Measurements from ENCODE around the gene NAT14.

The NAT14 gene

GRCh38 chr19:55471266-55471665 is 13.7 kb upstream of the NAT14 start:
- no peak for DNase-seq (ENCODE audit: low read depth)

DNA sequence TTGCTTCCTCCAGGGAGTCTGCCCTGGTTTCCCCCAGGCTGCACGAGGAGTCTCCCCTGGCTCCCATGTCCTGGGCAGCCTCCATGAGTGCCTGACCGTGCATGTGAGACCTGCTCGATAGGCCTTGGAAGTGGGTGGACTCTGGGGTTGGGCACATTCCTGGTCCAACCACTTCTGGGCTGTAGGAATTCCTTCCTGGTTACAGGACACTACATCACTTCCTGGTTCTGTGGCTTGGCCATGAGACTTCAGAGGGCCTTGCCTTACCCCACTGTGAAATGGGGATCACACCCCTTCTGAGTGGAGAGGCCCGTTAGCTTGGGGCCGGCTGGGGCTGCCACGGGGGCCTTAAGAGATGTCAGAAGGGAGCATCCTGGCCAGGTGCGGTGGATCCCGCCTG is 12.5 kb upstream of the NAT14 start:
- peak; percentile 90 for DNase-seq (ENCODE audit: low read depth)

GRCh38 chr19:55473225-55474012 is 11.6 kb upstream of the NAT14 start:
- DNase-seq (ENCODE audit: low read depth): no peak

GRCh38 chr19:55474269-55475265 is 10.4 kb upstream of the NAT14 start:
- DNase-seq (ENCODE audit: low read depth): no peak

- DNase-seq (ENCODE audit: low read depth): peak; percentile 98
Observed at GRCh38 chr19:55476100-55476775, 8.8 kb upstream of the NAT14 start, which contains the start of gene ZNF628. ZNF628 (plus strand) TSS chr19:55476617; CDS start chr19:55479911, 3,294 bp downstream.

GRCh38 chr19:55477905-55478304 is 7.1 kb upstream of the NAT14 start:
- no peak for DNase-seq (ENCODE audit: low read depth)

DNA sequence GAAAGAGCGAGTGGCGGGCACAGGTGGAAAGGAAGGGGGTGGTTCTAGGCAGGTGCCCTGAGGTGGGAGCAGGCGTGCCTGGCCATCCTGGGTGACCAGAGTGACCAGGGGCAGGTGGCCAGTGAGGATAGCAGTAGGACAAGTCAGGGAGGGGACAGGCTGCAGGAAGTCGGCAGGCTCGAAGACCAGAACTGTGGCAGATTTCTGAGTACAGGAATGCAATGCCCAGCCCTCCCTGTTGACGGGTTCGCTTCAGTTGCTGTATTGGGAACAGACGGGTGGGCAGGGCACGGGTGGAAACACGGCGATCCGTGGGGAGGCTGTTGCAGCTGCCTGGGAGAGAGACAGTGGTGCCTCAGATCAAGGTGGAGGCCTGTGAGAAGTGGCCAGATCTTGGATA is 6.6 kb upstream of the NAT14 start:
- no peak for DNase-seq (ENCODE audit: low read depth)

GRCh38 chr19:55479045-55479444 is 5.9 kb upstream of the NAT14 start:
- DNase-seq (ENCODE audit: low read depth): no peak

DNA sequence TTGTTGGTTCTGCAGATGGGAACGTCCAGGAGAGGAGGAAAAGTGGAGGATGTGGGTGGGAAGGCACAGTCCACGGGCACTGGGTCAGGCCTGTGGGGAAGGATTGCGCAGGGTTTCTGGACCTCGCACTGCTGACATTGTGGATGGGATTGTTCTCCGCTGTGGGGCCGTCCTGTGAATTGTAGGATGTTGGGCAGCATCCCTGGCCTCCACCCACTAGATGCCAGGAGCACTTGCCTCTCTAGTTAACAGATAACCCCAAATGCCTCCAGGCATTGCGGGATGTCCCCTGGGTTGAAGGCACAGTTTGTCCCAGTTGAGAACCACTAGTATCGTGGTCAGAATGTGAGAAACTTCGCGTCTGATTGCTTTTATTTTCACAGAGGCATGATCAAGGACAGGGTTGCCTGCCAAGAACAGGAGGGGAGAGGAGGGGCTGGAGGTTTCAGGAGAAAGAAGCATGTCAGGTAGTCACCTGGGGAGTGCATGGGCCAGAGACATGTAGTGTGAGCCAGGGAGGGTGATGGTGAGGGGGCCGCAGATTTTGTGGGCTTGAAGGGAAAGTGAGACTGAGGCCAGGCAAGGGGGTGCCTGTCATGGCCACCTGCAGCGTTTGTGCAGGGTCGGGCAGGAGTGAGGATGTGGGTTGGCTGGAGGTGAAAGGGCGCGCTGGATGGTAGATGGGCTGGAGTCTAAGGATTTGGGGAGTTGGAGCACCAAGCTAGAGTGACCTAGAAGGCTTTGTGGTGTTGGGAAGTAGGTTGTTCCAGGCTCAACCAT is 5.3 kb upstream of the NAT14 start:
- no peak for DNase-seq (ENCODE audit: low read depth)

DNA sequence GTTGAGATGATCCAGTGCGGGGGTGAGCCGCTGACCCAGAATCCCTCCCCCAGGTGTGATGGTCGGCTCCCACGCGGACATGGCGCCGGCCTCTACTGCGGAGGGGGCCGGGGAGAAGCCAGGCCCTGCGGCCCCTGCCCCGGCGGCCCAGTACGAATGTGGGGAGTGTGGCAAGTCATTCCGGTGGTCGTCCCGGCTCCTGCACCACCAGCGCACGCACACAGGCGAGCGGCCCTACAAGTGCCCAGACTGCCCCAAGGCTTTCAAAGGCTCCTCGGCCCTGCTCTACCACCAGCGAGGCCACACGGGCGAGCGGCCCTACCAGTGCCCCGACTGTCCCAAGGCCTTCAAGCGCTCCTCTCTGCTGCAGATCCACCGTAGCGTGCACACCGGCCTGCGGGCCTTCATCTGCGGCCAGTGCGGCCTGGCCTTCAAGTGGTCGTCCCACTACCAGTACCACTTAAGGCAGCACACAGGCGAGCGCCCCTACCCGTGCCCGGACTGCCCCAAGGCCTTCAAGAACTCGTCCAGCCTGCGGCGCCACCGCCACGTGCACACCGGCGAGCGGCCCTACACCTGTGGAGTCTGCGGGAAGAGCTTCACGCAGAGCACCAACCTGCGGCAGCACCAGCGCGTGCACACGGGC is 3.7 kb upstream of the NAT14 start:
- DNase-seq (ENCODE audit: low read depth): no peak

DNA sequence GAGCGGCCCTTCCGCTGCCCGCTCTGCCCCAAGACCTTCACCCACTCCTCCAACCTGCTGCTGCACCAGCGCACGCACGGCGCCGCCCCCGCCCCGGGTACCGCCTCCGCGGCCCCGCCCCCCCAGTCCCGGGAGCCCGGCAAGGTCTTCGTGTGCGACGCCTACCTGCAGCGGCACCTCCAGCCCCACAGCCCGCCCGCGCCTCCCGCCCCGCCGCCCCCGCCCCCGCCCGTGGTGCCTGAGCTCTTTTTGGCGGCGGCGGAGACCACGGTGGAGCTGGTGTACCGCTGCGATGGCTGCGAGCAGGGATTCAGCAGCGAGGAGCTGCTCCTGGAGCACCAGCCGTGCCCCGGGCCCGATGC is 3.2 kb upstream of the NAT14 start:
- no peak for DNase-seq (ENCODE audit: low read depth)

- DNase-seq (ENCODE audit: low read depth): no peak
Observed at GRCh38 chr19:55482156-55482961, 2.6 kb upstream of the NAT14 start.

DNA sequence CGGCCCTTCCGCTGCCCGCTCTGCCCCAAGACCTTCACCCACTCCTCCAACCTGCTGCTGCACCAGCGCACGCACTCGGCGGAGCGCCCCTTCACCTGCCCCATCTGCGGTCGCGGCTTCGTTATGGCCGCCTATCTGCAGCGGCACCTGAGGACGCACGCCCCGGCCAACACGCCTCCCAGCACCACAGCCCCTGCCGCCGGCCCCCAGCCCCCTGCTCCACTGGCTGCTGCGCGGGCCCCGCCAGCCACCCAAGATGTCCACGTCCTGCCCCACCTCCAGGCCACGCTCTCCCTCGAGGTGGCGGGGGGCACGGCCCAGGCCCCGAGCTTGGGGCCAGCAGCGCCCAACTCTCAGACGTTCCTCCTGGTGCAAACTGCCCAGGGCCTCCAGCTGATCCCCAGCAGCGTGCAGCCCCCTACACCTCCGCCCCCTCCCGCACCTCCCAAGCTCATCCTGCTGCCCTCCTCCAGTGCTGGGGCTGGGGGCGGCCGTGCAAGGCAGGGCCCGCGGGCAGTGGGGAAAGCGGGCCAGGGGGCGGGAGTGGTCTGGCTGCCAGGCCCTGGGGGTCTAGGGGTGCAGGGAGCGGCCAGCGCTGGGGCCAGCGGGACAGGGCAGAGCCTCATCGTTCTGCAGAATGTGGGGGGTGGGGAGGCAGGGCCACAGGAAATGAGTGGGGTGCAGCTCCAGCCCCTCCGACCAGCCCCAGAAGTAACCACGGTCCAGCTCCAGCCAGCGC is 1.9 kb upstream of the NAT14 start:
- DNase-seq (ENCODE audit: low read depth): no peak

- DNase-seq (ENCODE audit: low read depth): no peak
Observed at GRCh38 chr19:55483706-55484592, 1.0 kb upstream of the NAT14 start.

DNA sequence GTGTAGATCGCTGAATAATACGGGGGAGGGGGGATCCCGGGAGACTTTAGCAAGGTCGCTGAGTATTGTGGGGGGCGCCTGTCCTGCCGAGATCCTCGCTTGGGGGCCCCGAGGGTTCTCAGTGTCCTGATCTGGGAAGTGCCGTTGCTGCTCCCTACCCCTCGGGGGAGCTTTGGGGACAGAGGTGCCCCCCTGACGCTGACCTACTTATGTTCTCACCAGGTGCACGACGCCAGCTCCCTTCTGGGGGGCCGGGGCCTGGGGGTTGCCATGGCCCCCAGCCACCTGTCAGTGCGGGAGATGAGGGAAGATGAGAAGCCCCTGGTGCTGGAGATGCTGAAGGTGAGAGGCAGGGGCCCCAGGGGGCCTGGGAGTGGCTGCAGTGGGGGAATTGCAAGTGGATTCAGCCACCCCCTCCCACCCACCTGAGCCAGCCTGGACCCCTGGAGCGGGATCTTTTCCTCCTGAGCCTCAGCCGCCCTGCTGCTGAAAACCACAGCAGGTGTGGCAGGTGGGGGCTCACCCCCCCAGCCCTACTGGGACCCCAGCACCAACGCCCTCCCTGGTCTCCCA is 537 bp downstream of the NAT14 start:
- DNase-seq (ENCODE audit: low read depth): peak; percentile 23

DNA sequence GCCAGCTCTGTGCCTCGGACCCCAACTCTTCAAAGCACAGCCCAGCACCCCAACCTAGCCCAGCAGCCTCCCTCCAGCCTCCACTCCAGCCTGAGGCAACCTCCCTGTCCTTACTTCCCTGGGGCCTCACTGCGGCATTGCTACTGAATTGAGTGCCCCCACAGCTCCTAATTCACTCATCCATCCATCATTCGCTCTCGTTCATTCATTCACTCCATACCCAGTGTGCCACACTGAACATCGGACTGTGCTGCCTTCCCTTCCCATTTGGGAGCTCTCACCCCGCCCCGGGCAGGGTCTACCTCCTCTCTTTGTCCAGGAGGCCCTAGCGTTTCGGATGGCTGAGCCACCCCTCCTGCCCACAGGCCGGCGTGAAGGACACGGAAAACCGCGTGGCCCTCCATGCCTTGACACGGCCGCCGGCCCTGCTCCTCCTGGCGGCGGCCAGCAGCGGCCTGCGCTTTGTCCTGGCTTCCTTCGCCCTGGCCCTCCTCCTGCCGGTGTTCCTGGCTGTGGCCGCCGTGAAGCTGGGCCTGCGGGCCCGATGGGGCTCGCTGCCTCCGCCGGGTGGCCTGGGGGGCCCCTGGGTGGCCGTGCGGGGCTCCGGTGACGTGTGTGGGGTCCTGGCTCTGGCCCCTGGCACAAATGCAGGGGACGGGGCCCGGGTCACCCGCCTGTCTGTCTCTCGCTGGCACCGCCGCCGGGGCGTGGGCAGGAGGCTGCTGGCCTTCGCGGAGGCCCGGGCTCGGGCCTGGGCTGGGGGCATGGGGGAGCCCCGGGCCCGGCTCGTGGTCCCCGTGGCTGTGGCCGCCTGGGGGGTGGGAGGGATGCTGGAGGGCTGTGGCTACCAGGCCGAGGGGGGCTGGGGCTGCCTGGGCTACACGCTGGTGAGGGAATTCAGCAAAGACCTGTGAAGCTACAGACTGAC is 1.3 kb downstream of the NAT14 start:
- no peak for DNase-seq (ENCODE audit: low read depth)
